Limb (tissue), 2 donors: ENCODE measurements around the gene NEGR1.

Experiments used
- DNase-seq, 2 donors: peaks; one replicate each; pipeline ENCODE4 v3.0.0-alpha.2; 2016; ENCODE audit errors: extremely low spot score in 2 of 2

Gene NEGR1

GRCh38 chr1:71494163-71494562, 788.2 kb downstream of the NEGR1 start:
- no peak for DNase-seq

- no peak for DNase-seq
Measured at GRCh38 chr1:71492298-71493041, 789.9 kb downstream of the NEGR1 start.

- no peak for DNase-seq
Measured at GRCh38 chr1:71490432-71490831, 791.9 kb downstream of the NEGR1 start.

- no peak for DNase-seq
Measured at GRCh38 chr1:71488555-71489252, 793.6 kb downstream of the NEGR1 start.

- DNase-seq, result no peak
Measured at GRCh38 chr1:71473331-71473730, 809.0 kb downstream of the NEGR1 start.

- no peak for DNase-seq
Measured at GRCh38 chr1:71465093-71465492, 817.2 kb downstream of the NEGR1 start.

GRCh38 chr1:71464016-71464415, 818.3 kb downstream of the NEGR1 start:
- no peak for DNase-seq

- no peak for DNase-seq
Measured at GRCh38 chr1:71463144-71463543, 819.2 kb downstream of the NEGR1 start.

- no peak for DNase-seq
Measured at GRCh38 chr1:71462247-71462646, 820.1 kb downstream of the NEGR1 start.

GRCh38 chr1:71461416-71461815, 820.9 kb downstream of the NEGR1 start:
- no peak for DNase-seq

- DNase-seq, result no peak
Measured at GRCh38 chr1:71448444-71448843, 833.9 kb downstream of the NEGR1 start.

- DNase-seq, result no peak
Measured at GRCh38 chr1:71438626-71439025, 843.7 kb downstream of the NEGR1 start.

GRCh38 chr1:71435951-71436350, 846.4 kb downstream of the NEGR1 start:
- no peak for DNase-seq

GRCh38 chr1:71434240-71434639, 848.1 kb downstream of the NEGR1 start:
- no peak for DNase-seq

- DNase-seq, result no peak
Measured at GRCh38 chr1:71428029-71428428, 854.3 kb downstream of the NEGR1 start.

GRCh38 chr1:71427066-71427465, 855.3 kb downstream of the NEGR1 start:
- no peak for DNase-seq

GRCh38 chr1:71424536-71424935, 857.8 kb downstream of the NEGR1 start:
- no peak for DNase-seq

- no peak for DNase-seq
Measured at GRCh38 chr1:71422221-71422620, 860.1 kb downstream of the NEGR1 start.

GRCh38 chr1:71417421-71417820, 864.9 kb downstream of the NEGR1 start:
- no peak for DNase-seq

- no peak for DNase-seq
Measured at GRCh38 chr1:71414179-71414578, 868.2 kb downstream of the NEGR1 start.

- DNase-seq, result no peak
Measured at GRCh38 chr1:71413441-71414175, 868.7 kb downstream of the NEGR1 start.

GRCh38 chr1:71400050-71400449, 882.3 kb downstream of the NEGR1 start:
- DNase-seq, result no peak
